OCI-LY1 (cell line): ENCODE measurements around the gene FCF1.
A peak's percentile ranks its signal among the peaks of the same experiment; 100 is the strongest.

Experiments
- H2AFZ ChIP-seq: fragments of 200-600 bp; sonication (generic), shearing (Covaris generic); 2 replicates; pipeline ENCODE4 v1.6.0; 2014; ENCODE audit warnings: antibody characterized with exemption, mild to moderate bottlenecking, low read length
- H3F3A ChIP-seq: fragments of 200-600 bp; sonication (generic), shearing (Covaris generic); 2 replicates; pipeline ENCODE4 v1.6.0; 2014; ENCODE audit warnings: mild to moderate bottlenecking, antibody characterized with exemption, low read length, moderate library complexity; ENCODE audit not compliant: insufficient read depth
- H3K27ac ChIP-seq: fragments of 200-600 bp; sonication (generic); 2 replicates; pipeline ENCODE4 v1.5.1; 2014; ENCODE audit warnings: low read length, mixed run types, mild to moderate bottlenecking, low read depth; ENCODE audit not compliant: poor library complexity, severe bottlenecking
- H3K27me3 ChIP-seq: fragments of 200-600 bp; sonication (generic); 2 replicates; pipeline ENCODE4 v1.6.0; 2014; ENCODE audit warnings: antibody characterized with exemption, mild to moderate bottlenecking, low read length, moderate library complexity; ENCODE audit not compliant: insufficient read depth
- H3K36me3 ChIP-seq: fragments of 200-600 bp; sonication (generic); 2 replicates; pipeline ENCODE4 v1.6.1; 2014; ENCODE audit warnings: mild to moderate bottlenecking, antibody characterized with exemption, low read length, moderate library complexity, mixed read lengths; ENCODE audit not compliant: insufficient read depth
- H3K4me1 ChIP-seq: fragments of 200-600 bp; sonication (generic); 2 replicates; pipeline ENCODE4 v1.5.1; 2014; ENCODE audit warnings: mild to moderate bottlenecking, low read length, moderate library complexity; ENCODE audit not compliant: insufficient read depth, severe bottlenecking
- H3K4me2 ChIP-seq: fragments of 200-600 bp; sonication (generic), shearing (Covaris generic); 2 replicates; pipeline ENCODE4 v1.6.1; 2014; ENCODE audit warnings: low read length
- H3K4me3 ChIP-seq: fragments of 200-600 bp; sonication (generic); 2 replicates; pipeline ENCODE4 v1.5.1; 2014; ENCODE audit warnings: low read length, low read depth, mild to moderate bottlenecking, mixed read lengths; ENCODE audit not compliant: poor library complexity, severe bottlenecking
- H3K79me2 ChIP-seq: fragments of 200-600 bp; shearing (Covaris generic); 2 replicates; pipeline ENCODE4 v1.6.1; 2016; ENCODE audit warnings: mixed run types, low read length, mixed read lengths; ENCODE audit not compliant: insufficient read depth
- H3K9ac ChIP-seq: fragments of 200-600 bp; sonication (generic), shearing (Covaris generic); 2 replicates; pipeline ENCODE4 v1.6.1; 2014; ENCODE audit warnings: mild to moderate bottlenecking, low read length, mixed read lengths
- H3K9me2 ChIP-seq: fragments of 200-600 bp; sonication (generic), shearing (Covaris generic); 2 replicates; pipeline ENCODE4 v1.6.1; 2014; ENCODE audit warnings: low read depth, mild to moderate bottlenecking, low read length, mixed read lengths
- H3K9me3 ChIP-seq: fragments of 200-600 bp; shearing (Covaris generic); 2 replicates; pipeline ENCODE4 v1.6.1; 2014; ENCODE audit warnings: low read length, mixed read lengths
- H4K20me1 ChIP-seq: fragments of 200-600 bp; sonication (generic), shearing (Covaris generic); 2 replicates; pipeline ENCODE4 v1.6.0; 2016; ENCODE audit warnings: mild to moderate bottlenecking, low read length; ENCODE audit not compliant: insufficient read depth
- EZH2 ChIP-seq: fragments of 200-600 bp; sonication (generic), shearing (Covaris generic); IDR thresholded peaks from 2 replicates; pipeline ENCODE4 v1.8.0; 2017; ENCODE audit warnings: borderline replicate concordance, mixed run types, mild to moderate bottlenecking, antibody characterized with exemption, low read length, moderate library complexity, mixed read lengths
- TF ChIP-seq, protein P1 (sequence below): fragments of 200-600 bp; sonication (generic), shearing (Covaris generic); IDR thresholded peaks from 2 replicates; pipeline ENCODE4 v1.5.1; 2017; ENCODE audit warnings: mild to moderate bottlenecking, antibody characterized with exemption, low read length, moderate library complexity, mixed read lengths

The FCF1 gene

GRCh38 chr14:74711651-74712050 is 1.3 kb upstream of the FCF1 start:
- H3K9ac ChIP-seq: no peak overlapping the region
- no peak for TF ChIP-seq EZH2
- TF ChIP-seq, protein P1, sequence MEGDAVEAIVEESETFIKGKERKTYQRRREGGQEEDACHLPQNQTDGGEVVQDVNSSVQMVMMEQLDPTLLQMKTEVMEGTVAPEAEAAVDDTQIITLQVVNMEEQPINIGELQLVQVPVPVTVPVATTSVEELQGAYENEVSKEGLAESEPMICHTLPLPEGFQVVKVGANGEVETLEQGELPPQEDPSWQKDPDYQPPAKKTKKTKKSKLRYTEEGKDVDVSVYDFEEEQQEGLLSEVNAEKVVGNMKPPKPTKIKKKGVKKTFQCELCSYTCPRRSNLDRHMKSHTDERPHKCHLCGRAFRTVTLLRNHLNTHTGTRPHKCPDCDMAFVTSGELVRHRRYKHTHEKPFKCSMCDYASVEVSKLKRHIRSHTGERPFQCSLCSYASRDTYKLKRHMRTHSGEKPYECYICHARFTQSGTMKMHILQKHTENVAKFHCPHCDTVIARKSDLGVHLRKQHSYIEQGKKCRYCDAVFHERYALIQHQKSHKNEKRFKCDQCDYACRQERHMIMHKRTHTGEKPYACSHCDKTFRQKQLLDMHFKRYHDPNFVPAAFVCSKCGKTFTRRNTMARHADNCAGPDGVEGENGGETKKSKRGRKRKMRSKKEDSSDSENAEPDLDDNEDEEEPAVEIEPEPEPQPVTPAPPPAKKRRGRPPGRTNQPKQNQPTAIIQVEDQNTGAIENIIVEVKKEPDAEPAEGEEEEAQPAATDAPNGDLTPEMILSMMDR: no peak

DNA sequence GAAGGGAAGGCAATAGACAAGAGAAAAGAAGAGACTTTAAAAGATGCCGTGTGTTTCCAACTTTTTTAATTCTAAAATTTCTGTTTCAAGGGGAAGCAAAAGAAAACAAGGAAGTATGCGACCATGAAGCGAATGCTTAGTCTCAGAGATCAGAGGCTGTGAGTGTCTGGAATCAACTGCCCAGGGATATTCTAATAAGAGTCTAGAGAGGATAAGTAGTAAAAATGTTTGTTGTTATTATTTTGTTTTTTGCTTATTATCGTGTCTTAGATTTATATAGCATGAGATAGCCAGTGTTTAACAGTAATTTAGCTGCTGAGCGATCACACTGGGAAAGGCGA is 421 bp downstream of the FCF1 start:
- Histone ChIP-seq H3K36me3 (peaks cover 30% of the 10 kb centered on the region; the same call in 1 of the 2 replicates), H3K4me3 (peak overlapping the region; percentile 93), H2AFZ (no peak overlapping the region), H3K4me2 (peak overlapping the region; percentile 92), H3K9ac (peak overlapping the region; percentile 76), H3K79me2 (peaks cover 48% of the 10 kb centered on the region), H3K9me2 (no peaks in the 10 kb centered on the region), H3K9me3 (no peaks in the 10 kb centered on the region), H3K4me1 (peaks cover 26% of the 10 kb centered on the region), H3K27ac (no peak overlapping the region), H3F3A (no peaks in the 10 kb centered on the region), H3K27me3 (no peaks in the 10 kb centered on the region), H4K20me1 (no peaks in the 10 kb centered on the region)
- TF ChIP-seq EZH2: no peak
- TF ChIP-seq, protein P1: no peak

More at GRCh38 chr14:74711651-74712050, 1.3 kb upstream of the FCF1 start:
- no peak overlapping the region for H3K27ac ChIP-seq
- H2AFZ ChIP-seq: no peak overlapping the region
- peaks cover 26% of the 10 kb centered on the region for H3K4me1 ChIP-seq
- H3K79me2 ChIP-seq: peaks cover 57% of the 10 kb centered on the region
- H3K9me3 ChIP-seq: no peaks in the 10 kb centered on the region
- no peaks in the 10 kb centered on the region for H3K9me2 ChIP-seq
- no peaks in the 10 kb centered on the region for H3F3A ChIP-seq
- H3K4me2 ChIP-seq: peak overlapping the region; percentile 92; the same call in 1 of the 2 replicates
- H3K27me3 ChIP-seq: no peaks in the 10 kb centered on the region
- H4K20me1 ChIP-seq: no peaks in the 10 kb centered on the region
- H3K4me3 ChIP-seq: peak overlapping the region; percentile 93
- peaks cover 15% of the 10 kb centered on the region; the same call in 1 of the 2 replicates for H3K36me3 ChIP-seq

DNA sequence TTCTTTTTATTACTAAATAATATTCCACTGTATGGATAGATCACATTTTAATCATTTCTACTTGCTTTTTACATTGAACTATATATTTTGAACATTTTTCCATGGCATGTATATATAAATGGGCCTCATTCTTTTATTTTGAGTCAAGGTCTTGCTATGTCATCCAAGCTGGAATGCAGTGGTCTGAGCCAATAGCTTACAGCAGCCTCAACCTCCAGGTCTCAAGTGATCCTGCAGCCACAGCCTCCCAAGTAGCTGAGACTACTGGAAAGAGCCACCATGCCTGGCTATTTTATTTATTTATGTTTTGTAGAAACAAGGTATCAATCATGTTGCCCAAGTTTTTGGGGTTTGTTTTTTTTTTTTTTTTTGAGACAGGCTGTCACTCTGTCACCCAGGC is 7.6 kb downstream of the FCF1 start:
- Histone ChIP-seq H3K4me1 (no peaks in the 10 kb centered on the region), H3K79me2 (no peaks in the 10 kb centered on the region), H3K27ac (no peak overlapping the region)

More for the DNA sequence above, 7.6 kb downstream of the FCF1 start:
- no peak for TF ChIP-seq EZH2
- TF ChIP-seq, protein P1: no peak
- Histone ChIP-seq H3K36me3 (peaks cover 53% of the 10 kb centered on the region), H3K4me2 (no peak overlapping the region), H3K9me3 (no peaks in the 10 kb centered on the region), H3F3A (no peaks in the 10 kb centered on the region), H3K27me3 (no peaks in the 10 kb centered on the region), H3K4me3 (no peak overlapping the region), H3K9ac (no peak overlapping the region), H4K20me1 (no peaks in the 10 kb centered on the region), H3K9me2 (no peaks in the 10 kb centered on the region), H2AFZ (no peak overlapping the region)
